ENCODE data around the gene PRKACA.

The PRKACA gene

DNA sequence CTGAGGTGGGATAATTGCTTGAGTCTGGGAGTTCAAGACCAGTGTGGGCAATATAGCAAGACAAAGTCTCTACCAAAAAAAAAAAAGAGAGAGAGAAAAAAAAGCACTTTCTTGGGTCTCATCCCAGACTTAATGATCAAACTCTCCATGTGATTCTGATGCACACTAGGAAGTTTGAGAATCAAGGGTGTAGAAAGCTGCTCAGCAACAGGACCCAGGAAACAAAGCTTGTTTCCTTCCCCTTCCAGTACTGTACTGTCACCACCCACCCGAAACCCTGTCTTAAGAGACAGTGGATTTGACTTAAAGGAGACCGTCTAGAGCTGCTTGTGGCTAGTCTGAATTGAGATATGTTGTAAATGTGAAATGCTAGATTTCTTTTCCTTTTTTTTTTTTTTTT lies 39.2 kb downstream of the PRKACA start:
- TF ChIP-seq, protein P1, sequence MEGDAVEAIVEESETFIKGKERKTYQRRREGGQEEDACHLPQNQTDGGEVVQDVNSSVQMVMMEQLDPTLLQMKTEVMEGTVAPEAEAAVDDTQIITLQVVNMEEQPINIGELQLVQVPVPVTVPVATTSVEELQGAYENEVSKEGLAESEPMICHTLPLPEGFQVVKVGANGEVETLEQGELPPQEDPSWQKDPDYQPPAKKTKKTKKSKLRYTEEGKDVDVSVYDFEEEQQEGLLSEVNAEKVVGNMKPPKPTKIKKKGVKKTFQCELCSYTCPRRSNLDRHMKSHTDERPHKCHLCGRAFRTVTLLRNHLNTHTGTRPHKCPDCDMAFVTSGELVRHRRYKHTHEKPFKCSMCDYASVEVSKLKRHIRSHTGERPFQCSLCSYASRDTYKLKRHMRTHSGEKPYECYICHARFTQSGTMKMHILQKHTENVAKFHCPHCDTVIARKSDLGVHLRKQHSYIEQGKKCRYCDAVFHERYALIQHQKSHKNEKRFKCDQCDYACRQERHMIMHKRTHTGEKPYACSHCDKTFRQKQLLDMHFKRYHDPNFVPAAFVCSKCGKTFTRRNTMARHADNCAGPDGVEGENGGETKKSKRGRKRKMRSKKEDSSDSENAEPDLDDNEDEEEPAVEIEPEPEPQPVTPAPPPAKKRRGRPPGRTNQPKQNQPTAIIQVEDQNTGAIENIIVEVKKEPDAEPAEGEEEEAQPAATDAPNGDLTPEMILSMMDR (conservative IDR thresholded peaks at IDR 0.05; ENCODE audit: low read depth): no peak
- DNase-seq (ENCODE audit: low spot score): no peak
- CTCF ChIA-PET: interaction anchor here (0.7 to 0.9 kb wide), 3 partner anchors 19 to 1170 kb away, joined by 3 to 5 read pairs (median 3); partner anchors contain the start of gene ASF1B
- POLR2A ChIA-PET (ENCODE audit: low non-redundant PET): no interaction called here
- no peak overlapping the region for H3K27ac ChIP-seq

DNA sequence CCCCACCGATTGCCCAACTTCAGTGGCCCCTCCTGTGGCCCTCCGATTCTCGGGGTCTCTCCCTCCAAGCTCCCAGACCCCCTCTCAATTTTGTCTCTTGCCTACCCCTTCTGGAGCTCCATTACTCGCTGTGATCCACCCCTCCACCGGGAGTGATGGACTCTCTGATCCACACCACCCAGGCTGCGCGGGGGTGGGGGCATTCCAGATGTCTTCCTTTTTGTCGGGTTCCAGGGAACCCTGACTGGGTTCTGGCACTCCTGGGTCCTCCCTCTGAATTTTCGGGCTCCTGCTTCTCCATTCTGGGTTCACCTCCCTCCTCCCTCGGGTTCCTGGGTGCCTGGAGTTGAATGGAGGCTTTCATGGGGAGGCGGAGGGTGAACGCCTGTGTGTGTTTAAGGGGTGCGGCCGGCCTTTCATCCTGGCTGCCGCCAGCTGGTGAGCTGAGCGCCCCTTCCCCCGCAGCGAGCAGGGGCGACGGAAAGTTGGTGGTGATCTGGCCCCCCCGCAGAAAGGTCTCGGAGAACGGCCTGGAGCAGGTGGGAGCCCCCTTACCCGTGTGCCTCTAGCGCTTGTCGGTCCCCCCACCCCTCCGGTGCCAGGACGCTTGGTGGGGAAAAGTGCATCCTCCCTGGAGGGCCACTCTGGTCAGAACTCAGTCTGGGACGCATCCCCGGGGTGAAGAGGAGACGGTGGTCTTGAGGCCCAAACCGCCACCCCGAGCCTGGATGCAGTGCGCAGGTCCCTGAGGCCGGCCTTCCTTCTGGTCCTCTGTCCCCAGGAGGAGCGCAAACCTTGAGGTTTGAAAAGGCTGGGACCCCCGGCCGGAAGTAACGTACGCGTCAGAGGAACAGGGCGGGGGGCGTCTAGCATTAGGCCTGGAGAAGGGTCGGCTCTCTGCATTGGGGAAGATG lies 43.4 kb downstream of the PRKACA start:
- CTCF ChIA-PET: interaction anchor here (0.5 to 2.7 kb wide), 13 partner anchors 9 to 212 kb away, joined by 3 to 22 read pairs (median 4); no protein-coding TSS in a partner anchor
- DNase-seq (ENCODE audit: low spot score): peak; percentile 62
- H3K27ac ChIP-seq: peak overlapping the region; percentile 85

DNA sequence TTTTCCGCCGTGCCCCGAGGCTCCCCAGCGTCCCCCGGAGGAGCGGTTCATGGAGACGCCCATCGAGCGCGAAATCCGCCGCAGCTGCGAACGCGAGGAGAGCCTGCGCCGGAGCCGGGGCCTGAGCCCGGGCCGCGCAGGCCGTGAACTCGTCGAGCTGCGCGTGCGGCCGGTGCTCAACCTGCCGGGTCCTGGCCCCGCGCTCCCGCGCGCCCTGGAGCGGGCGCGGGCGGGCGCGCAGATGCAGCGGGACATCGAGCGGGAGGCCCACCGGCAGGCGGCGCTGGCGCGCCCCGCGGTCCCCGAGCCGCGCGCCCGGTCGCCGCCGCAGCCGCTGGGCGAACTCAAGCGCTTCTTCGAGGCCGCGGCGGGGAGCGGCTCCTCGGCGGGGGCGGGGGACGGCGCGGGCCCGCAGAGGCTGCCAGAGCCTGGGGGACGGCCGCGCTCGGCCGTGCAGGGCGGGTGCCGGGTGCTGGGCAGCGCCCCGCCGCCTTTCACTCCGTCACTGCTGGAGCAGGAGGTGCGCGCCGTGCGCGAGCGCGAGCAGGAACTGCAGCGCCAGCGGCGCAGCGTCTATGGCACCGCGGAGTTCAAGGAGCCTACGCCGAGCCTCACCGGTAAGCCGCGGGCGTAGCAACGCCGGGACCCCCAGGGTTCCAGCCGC lies 44.2 kb downstream of the PRKACA start:
- TF ChIP-seq, protein P1 (conservative IDR thresholded peaks at IDR 0.05; ENCODE audit: low read depth): peak; percentile 99
- peak; percentile 81 for DNase-seq (ENCODE audit: low spot score)
- POLR2A ChIA-PET (ENCODE audit: low non-redundant PET): no interaction called here
- CTCF ChIA-PET: interaction anchor here (0.5 to 2.7 kb wide), 21 partner anchors 8 to 226 kb away, joined by 3 to 22 read pairs (median 4); partner anchors contain the start of gene ASF1B
- peak overlapping the region; percentile 85 for H3K27ac ChIP-seq

More for the DNA sequence above, 43.4 kb downstream of the PRKACA start:
- POLR2A ChIA-PET (ENCODE audit: low non-redundant PET): no interaction called here
- TF ChIP-seq, protein P1 (conservative IDR thresholded peaks at IDR 0.05; ENCODE audit: low read depth): no peak

DNA sequence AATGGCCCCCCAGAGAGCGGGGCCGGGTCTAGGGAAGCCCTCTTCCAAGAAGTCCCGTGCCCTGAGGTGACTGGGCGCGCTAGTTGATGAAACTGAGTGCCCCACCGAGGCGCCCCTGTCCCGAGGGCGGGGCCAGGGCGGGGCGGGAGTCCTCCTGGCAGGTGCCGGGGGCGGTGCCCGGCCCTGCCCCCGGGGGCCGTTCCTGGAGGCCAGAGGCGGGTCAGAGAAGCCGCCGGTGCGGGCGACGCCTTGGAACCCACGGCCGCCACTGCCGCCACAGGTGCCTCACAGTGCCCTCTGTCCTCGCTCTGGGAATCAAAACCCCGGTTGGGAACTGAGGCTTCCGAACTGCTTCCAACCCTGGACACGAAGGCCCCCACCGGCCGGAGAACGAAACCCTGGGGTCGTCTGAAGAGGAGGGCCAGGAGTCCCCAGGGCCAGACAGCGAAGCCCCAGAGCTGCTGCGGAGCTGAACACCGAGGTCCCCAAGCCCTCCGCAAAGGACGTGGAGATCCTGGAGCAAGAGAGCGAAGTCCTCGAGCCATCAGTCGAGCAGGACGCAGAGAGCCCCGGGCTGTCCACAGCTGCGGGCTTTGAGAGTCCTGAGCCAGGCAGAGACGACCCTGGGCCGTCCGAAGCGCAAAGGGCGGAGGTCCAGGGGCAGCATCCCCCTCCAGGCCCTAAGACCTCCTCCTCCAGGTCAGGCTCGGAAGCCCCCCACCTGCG lies 44.9 kb downstream of the PRKACA start, which contains the start of gene MISP3:
Gene MISP3, plus strand, starts transcription at position 252 of the 726 bp plus-strand sequence. CDS start 524 bp downstream, outside the sequence.
- H3K27ac ChIP-seq: peak within 1 kb of the TSS; percentile 85
- DNase-seq (ENCODE audit: low spot score): no peak
- TF ChIP-seq, protein P1 (conservative IDR thresholded peaks at IDR 0.05; ENCODE audit: low read depth): no peak
- POLR2A ChIA-PET (ENCODE audit: low non-redundant PET): no interaction called here
- CTCF ChIA-PET: interaction anchor here (0.5 to 2.7 kb wide), 18 partner anchors 8 to 238 kb away, joined by 3 to 22 read pairs (median 4); partner anchors contain the start of genes ASF1B and IL27RA

- no peak for DNase-seq (ENCODE audit: low spot score)
- ChIA-PET POLR2A (ENCODE audit: low non-redundant PET) (no interaction called here), CTCF (interaction anchor here (0.5 to 2.6 kb wide), 4 partner anchors 11 to 336 kb away, joined by 3 to 18 read pairs (median 6); partner anchors contain the start of gene IL27RA)
- TF ChIP-seq, protein P1 (conservative IDR thresholded peaks at IDR 0.05; ENCODE audit: low read depth): no peak
- no peak overlapping the region for H3K27ac ChIP-seq
Measured at GRCh38 chr19:14070268-14071050, 47.1 kb downstream of the PRKACA start.

Measured in RWPE1 (cell line).